Endothelial cell of umbilical vein (primary cell): ENCODE data around the gene XPO6. TPM values are rescaled to one million over a fixed set of nuclear protein-coding genes. Genes with fewer than 3 reads are reported as not detected.

Experiments used
- BruUV-seq: library from RNA; stranded (reverse); fragments of 400-500 nt; replicated peaks from 2 replicates; lab custom pipeline; 2021; lab: Mats Ljungman, UMichigan
- CTCF ChIA-PET: fragments of 300-600, 350-600 bp; sonication (Branson Sonifier 250); formaldehyde crosslinking; loops from one replicate; lab custom pipeline; 2021; ENCODE audit warnings: antibody characterized with exemption, inconsistent platforms; lab: Charles Lee
- POLR2A ChIA-PET: fragments of 300-600, 350-600 bp; sonication (Branson Sonifier 250); formaldehyde crosslinking; loops from one replicate; lab custom pipeline; 2021; ENCODE audit warnings: antibody characterized with exemption, inconsistent platforms; lab: Charles Lee
- DNase-seq: peaks from one replicate; pipeline ENCODE4 v3.0.0-alpha.2; 2011; ENCODE audit warnings: low read depth, low spot score
- FAIRE-seq: peaks from 2 replicates; lab custom pipeline; 2011; peaks lifted over from hg19 to GRCh38; lab: Jason Lieb, UNC
- H2AFZ ChIP-seq: 2 replicates; pipeline ENCODE4 v1.6.0; 2012; ENCODE audit warnings: low read depth, low read length, control low read depth, inconsistent platforms
- H3K27ac ChIP-seq: 2 replicates; pipeline ENCODE4 v1.5.1; 2011; ENCODE audit warnings: low read depth, mild to moderate bottlenecking, control low read depth, low read length, moderate library complexity; ENCODE audit not compliant: insufficient read depth
- H3K27me3 ChIP-seq, 2 experiments: 2 replicates each; pipeline versions ENCODE4 v1.6.0 to v1.6.1; 2011; ENCODE audit warnings: low read length in 2 of 2, mixed read lengths in 1 of 2; ENCODE audit not compliant: control insufficient read depth in 2 of 2, insufficient read depth in 2 of 2
- H3K36me3 ChIP-seq, 2 experiments: 2 replicates in 1 of 2; 3 replicates in 1 of 2; pipeline ENCODE4 v1.5.1; 2011; ENCODE audit warnings: low read length in 2 of 2, mild to moderate bottlenecking in 1 of 2, moderate library complexity in 1 of 2; ENCODE audit not compliant: control insufficient read depth in 2 of 2, insufficient read depth in 2 of 2; ENCODE audit errors: extremely low read depth in 1 of 2
- H3K4me1 ChIP-seq: 3 replicates; pipeline ENCODE4 v1.5.1; 2011; ENCODE audit warnings: mild to moderate bottlenecking, low read length; ENCODE audit not compliant: control insufficient read depth, insufficient read depth; ENCODE audit errors: extremely low read depth
- H3K4me2 ChIP-seq: 2 replicates; pipeline ENCODE4 v1.6.1; 2011; ENCODE audit warnings: low read length, control low read depth, mixed read lengths; ENCODE audit not compliant: insufficient read depth
- H3K4me3 ChIP-seq, 3 experiments: fragments of 200-600 bp in 1 of 3; sonication (generic), shearing (Covaris generic) in 1 of 3; replicated peaks in 1 of 3; 2 replicates each; pipeline ENCODE4 v1.5.1; 2011 to 2016; ENCODE audit warnings: control low read depth in 3 of 3, low read length in 3 of 3, mild to moderate bottlenecking in 2 of 3, inconsistent platforms in 1 of 3, low read depth in 1 of 3, moderate library complexity in 1 of 3; ENCODE audit not compliant: insufficient read depth in 1 of 3
- H3K79me2 ChIP-seq: 2 replicates; pipeline ENCODE4 v1.6.0; 2012; ENCODE audit warnings: low read length, inconsistent platforms; ENCODE audit not compliant: control insufficient read depth, insufficient read depth
- H3K9ac ChIP-seq: replicated peaks from 2 replicates; pipeline ENCODE3; 2011; ENCODE audit warnings: low read length, control low read depth; ENCODE audit not compliant: insufficient read depth; ENCODE audit errors: extremely low read depth
- H3K9me1 ChIP-seq: replicated peaks from 3 replicates; pipeline ENCODE4 v1.6.0; 2011; ENCODE audit warnings: mild to moderate bottlenecking, low read length; ENCODE audit not compliant: control insufficient read depth, insufficient read depth; ENCODE audit errors: extremely low read depth
- H3K9me3 ChIP-seq: replicated peaks from 2 replicates; pipeline ENCODE4 v1.5.1; 2012; ENCODE audit warnings: low read length, inconsistent platforms; ENCODE audit not compliant: control insufficient read depth, insufficient read depth
- H4K20me1 ChIP-seq: replicated peaks from 2 replicates; pipeline ENCODE3; 2011; ENCODE audit warnings: mild to moderate bottlenecking, low read length; ENCODE audit not compliant: control insufficient read depth, insufficient read depth; ENCODE audit errors: extremely low read depth
- FOS ChIP-seq: IDR thresholded peaks from 2 replicates; pipeline ENCODE4 v1.6.1; 2011; ENCODE audit warnings: mild to moderate bottlenecking, low read length, moderate library complexity, borderline replicate concordance; ENCODE audit not compliant: insufficient read depth
- JUN ChIP-seq: IDR thresholded peaks from 2 replicates; pipeline ENCODE4 v1.6.1; 2011; ENCODE audit warnings: borderline replicate concordance, low read depth; ENCODE audit not compliant: insufficient read length, insufficient read depth
- MYC ChIP-seq: IDR thresholded peaks from one replicate; pipeline ENCODE4 v1.6.1; 2011; ENCODE audit warnings: mild to moderate bottlenecking, low read depth, low read length
- POLR2A ChIP-seq: IDR thresholded peaks from 2 replicates; pipeline ENCODE4 v1.6.1; 2012; ENCODE audit warnings: low read depth, mild to moderate bottlenecking, control low read depth, low read length
- POLR2AphosphoS5 ChIP-seq: IDR thresholded peaks from 2 replicates; pipeline ENCODE4 v1.6.1; 2012; ENCODE audit warnings: low read depth, mild to moderate bottlenecking, control low read depth, low read length, moderate library complexity; ENCODE audit not compliant: insufficient read depth
- dilution Hi-C: fragments of 300-500 bp; cut with MboI; formaldehyde crosslinking; loops from one replicate; pipeline ENCODE4 v1.15.0; 2019; ENCODE audit warnings: low sequenced_read_pairs; ENCODE audit not compliant: extremely low pct_ligation_motif_present
- intact Hi-C: fragments of 100-400 bp; cut with micrococcal nuclease; formaldehyde crosslinking; loops from one replicate; pipeline ENCODE4 v1.10.0; 2022
- polyA plus RNA-seq, 4 experiments: library from polyadenylated mRNA; depleted of rRNA in 3 of 4; stranded (reverse) in 3 of 4; unstranded in 1 of 4; fragments of >200 nt; gene quantifications; 2 replicates each; pipeline versions ENCODE4 v1.2.1 to v1.2.3, GENCODE V29; 2011 to 2012; ENCODE audit warnings: missing spikeins in 1 of 4
- total RNA-seq: library from RNA; stranded (reverse); gene quantifications from 2 replicates; pipeline ENCODE4 v1.2.3, GENCODE V29; 2021
- TF ChIP-seq, protein P1 (sequence below), 2 donors: IDR thresholded peaks; 1 replicate in 1 of 2; 2 replicates in 1 of 2; pipeline ENCODE4 v1.5.1; 2011; ENCODE audit warnings: low read length in 2 of 2, mild to moderate bottlenecking in 2 of 2, moderate library complexity in 2 of 2, control low read depth in 1 of 2, inconsistent platforms in 1 of 2, low read depth in 1 of 2; ENCODE audit not compliant: insufficient read depth in 1 of 2; ENCODE audit errors: extremely low read depth in 1 of 2
- TF ChIP-seq, protein P2 (sequence below): IDR thresholded peaks from 2 replicates; pipeline ENCODE4 v1.6.1; 2011; ENCODE audit not compliant: insufficient read depth, insufficient read length

Gene XPO6
- total and polyA plus RNA-seq, 2 donors (not counting 3 experiments of a cell fraction or from before 2014, with no cell fraction given): 170 to 272 TPM

DNA sequence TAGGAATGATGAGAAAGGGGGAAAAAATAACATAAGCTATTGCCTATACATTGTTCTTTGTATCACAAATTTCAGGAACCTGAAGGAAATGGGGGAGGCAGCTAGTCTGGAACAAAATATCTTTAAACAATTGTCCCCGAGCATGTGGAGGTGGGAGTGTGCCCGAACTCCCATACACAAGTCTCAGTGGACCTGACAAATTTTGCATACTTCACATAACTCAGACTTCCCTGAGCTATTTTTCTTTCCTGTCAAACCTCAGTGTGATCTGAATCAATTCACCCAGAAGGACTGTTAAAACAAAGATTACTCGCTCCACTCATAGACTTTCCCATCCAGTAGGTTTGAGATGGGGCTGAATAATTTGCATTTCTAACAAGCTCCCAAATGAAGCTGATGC, 1.6 kb upstream of the XPO6 start:
- peak overlapping the region; percentile 18 for H2AFZ ChIP-seq
- no peaks in the 10 kb centered on the region for H3K9me1 ChIP-seq
- H4K20me1 ChIP-seq: no peaks in the 10 kb centered on the region
- peak; percentile 94 for DNase-seq
- ChIA-PET POLR2A (no interaction called here), CTCF (interaction anchor here (0.8 to 1.6 kb wide), 4 partner anchors 10 to 32 kb away, joined by 3 to 5 read pairs (median 3); no protein-coding TSS in a partner anchor)
- intact Hi-C loops (loop anchor here (2.0 kb wide), 3 partner anchors 17 to 69 kb away; no protein-coding TSS in a partner anchor), dilution Hi-C loops (no loop called here)
- H3K27me3 ChIP-seq: no peaks in the 10 kb centered on the region
- H3K9ac ChIP-seq: no peak overlapping the region
- peaks cover 35% of the 10 kb centered on the region for H3K4me1 ChIP-seq
- peaks cover 28% of the 10 kb centered on the region for H3K79me2 ChIP-seq
- TF ChIP-seq JUN: no peak
- no peak for TF ChIP-seq POLR2A
- TF ChIP-seq MYC: no peak
- TF ChIP-seq POLR2AphosphoS5: no peak
- no peak overlapping the region for H3K4me2 ChIP-seq
- no TSS peak for BruUV-seq
- FAIRE-seq: peak; percentile 50
- peaks cover 0 to 1% of the 10 kb centered on the region in 2 experiments for H3K36me3 ChIP-seq
- no peak overlapping the region for H3K4me3 ChIP-seq
- H3K9me3 ChIP-seq: no peaks in the 10 kb centered on the region
- H3K27ac ChIP-seq: peak overlapping the region; percentile 60

DNA sequence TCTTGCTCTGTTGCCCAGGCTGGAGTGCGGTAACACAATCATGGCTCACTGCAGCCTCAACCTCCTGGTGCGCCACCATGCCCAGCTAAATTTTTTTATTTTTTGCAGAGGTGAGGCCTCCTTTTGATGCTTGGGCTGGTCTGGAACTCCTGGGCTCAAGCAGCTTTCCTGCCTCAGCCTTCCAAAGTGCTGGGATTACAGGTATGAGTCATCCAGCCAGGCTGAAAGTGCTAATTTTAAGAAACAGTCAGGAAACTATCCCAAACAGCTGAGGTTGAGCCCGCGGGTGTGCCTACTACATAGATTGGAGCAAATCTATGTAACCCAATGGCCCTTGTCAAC, 738 bp upstream of the XPO6 start:
- peaks cover 0 to 3% of the 10 kb centered on the region in 2 experiments for H3K36me3 ChIP-seq
- no peaks in the 10 kb centered on the region for H3K27me3 ChIP-seq
- H3K9ac ChIP-seq: peak overlapping the region; percentile 54
- H2AFZ ChIP-seq: peak overlapping the region; percentile 100
- DNase-seq (no peak), FAIRE-seq (no peak)
- H3K4me3 ChIP-seq: peak overlapping the region; percentile 18 to 88 (median 56)
- peak overlapping the region; percentile 60 for H3K27ac ChIP-seq
- H3K9me1 ChIP-seq: no peaks in the 10 kb centered on the region
- TF ChIP-seq JUN (peak; percentile 33), FOS (peak; percentile 68)
- TF ChIP-seq, protein P1, sequence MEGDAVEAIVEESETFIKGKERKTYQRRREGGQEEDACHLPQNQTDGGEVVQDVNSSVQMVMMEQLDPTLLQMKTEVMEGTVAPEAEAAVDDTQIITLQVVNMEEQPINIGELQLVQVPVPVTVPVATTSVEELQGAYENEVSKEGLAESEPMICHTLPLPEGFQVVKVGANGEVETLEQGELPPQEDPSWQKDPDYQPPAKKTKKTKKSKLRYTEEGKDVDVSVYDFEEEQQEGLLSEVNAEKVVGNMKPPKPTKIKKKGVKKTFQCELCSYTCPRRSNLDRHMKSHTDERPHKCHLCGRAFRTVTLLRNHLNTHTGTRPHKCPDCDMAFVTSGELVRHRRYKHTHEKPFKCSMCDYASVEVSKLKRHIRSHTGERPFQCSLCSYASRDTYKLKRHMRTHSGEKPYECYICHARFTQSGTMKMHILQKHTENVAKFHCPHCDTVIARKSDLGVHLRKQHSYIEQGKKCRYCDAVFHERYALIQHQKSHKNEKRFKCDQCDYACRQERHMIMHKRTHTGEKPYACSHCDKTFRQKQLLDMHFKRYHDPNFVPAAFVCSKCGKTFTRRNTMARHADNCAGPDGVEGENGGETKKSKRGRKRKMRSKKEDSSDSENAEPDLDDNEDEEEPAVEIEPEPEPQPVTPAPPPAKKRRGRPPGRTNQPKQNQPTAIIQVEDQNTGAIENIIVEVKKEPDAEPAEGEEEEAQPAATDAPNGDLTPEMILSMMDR (IDR thresholded peaks at IDR 0.05; ENCODE audit: extremely low read depth in 1 of 2, insufficient read depth in 1 of 2, low read depth in 1 of 2, low read length in 2 of 2): no peak
- TF ChIP-seq, protein P2, sequence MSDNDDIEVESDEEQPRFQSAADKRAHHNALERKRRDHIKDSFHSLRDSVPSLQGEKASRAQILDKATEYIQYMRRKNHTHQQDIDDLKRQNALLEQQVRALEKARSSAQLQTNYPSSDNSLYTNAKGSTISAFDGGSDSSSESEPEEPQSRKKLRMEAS: no peak
- ChIA-PET CTCF (interaction anchor here (1.6 kb wide), 1 partner anchor 11 kb away, joined by 5 read pairs; no protein-coding TSS in a partner anchor), POLR2A (interaction anchor here (0.7 kb wide), 1 partner anchor 15 kb away, joined by 3 read pairs; no protein-coding TSS in a partner anchor)
- peaks cover 37% of the 10 kb centered on the region for H3K79me2 ChIP-seq
- H3K9me3 ChIP-seq: no peaks in the 10 kb centered on the region
- dilution Hi-C loops: no loop called here
- H4K20me1 ChIP-seq: no peaks in the 10 kb centered on the region
- intact Hi-C loops: loop anchor here (2.0 kb wide), 3 partner anchors 16 to 68 kb away; no protein-coding TSS in a partner anchor
- peaks cover 40% of the 10 kb centered on the region for H3K4me1 ChIP-seq
- peak overlapping the region; percentile 81 for H3K4me2 ChIP-seq
- TSS peak; percentile 69 for BruUV-seq
